H1 (cell line): ENCODE data around the gene NBPF1. TPM values are rescaled to one million over a fixed set of nuclear protein-coding genes. Genes with fewer than 3 reads are reported as not detected.

Experiments used
- BRCA1 ChIP-seq: IDR thresholded peaks from 2 replicates; pipeline ENCODE4 v1.6.1; 2012; ENCODE audit warnings: low read depth, low read length, improper control_type of control experiment
- CREB1 ChIP-seq: IDR thresholded peaks from 2 replicates; pipeline ENCODE4 v1.6.1; 2012; ENCODE audit warnings: inconsistent platforms
- HDAC2 ChIP-seq, 2 experiments: fragments of 300-600 bp in 1 of 2; sonication (generic) in 1 of 2; IDR thresholded peaks; 2 replicates each; pipeline ENCODE4 v1.6.1; 2011 to 2012; ENCODE audit warnings: low read depth in 2 of 2, low read length in 2 of 2, mild to moderate bottlenecking in 2 of 2, moderate library complexity in 2 of 2, borderline replicate concordance in 1 of 2, inconsistent platforms in 1 of 2
- JUN ChIP-seq: IDR thresholded peaks from 2 replicates; pipeline ENCODE4 v1.6.1; 2011; ENCODE audit warnings: low read depth, mild to moderate bottlenecking, improper control_type of control experiment, low read length
- polyA plus RNA-seq, 7 experiments: library from polyadenylated mRNA; depleted of rRNA in 3 of 7; stranded (reverse) in 5 of 7; unstranded in 2 of 7; fragments of >200 nt in 5 of 7; fragments of 200-250 nt in 2 of 7; gene quantifications; 1 replicate in 5 of 7; 2 replicates in 1 of 7; 4 replicates in 1 of 7; pipeline versions ENCODE4 v1.2.1 to v1.2.3, GENCODE V29; 2011 to 2013; ENCODE audit warnings: missing spikeins in 2 of 7, mixed read lengths in 2 of 7
- total RNA-seq: library from RNA; stranded (reverse); fragmentation: NEBNext Ultra II Directional; extraction: Animal tissue kit (Norgen Biotek cat#: 25700); gene quantifications from 2 replicates; pipeline ENCODE4 v1.2.1, GENCODE V29; 2021
- TF ChIP-seq, protein P1 (sequence below): IDR thresholded peaks from 2 replicates; pipeline ENCODE4 v1.6.1; 2012; ENCODE audit warnings: inconsistent platforms

NBPF1 gene
- total and polyA plus RNA-seq, 2 of the 8 experiments (the other 6 are each of a cell fraction or from before 2014, with no cell fraction given), result 9.6 to 19.3 TPM

DNA sequence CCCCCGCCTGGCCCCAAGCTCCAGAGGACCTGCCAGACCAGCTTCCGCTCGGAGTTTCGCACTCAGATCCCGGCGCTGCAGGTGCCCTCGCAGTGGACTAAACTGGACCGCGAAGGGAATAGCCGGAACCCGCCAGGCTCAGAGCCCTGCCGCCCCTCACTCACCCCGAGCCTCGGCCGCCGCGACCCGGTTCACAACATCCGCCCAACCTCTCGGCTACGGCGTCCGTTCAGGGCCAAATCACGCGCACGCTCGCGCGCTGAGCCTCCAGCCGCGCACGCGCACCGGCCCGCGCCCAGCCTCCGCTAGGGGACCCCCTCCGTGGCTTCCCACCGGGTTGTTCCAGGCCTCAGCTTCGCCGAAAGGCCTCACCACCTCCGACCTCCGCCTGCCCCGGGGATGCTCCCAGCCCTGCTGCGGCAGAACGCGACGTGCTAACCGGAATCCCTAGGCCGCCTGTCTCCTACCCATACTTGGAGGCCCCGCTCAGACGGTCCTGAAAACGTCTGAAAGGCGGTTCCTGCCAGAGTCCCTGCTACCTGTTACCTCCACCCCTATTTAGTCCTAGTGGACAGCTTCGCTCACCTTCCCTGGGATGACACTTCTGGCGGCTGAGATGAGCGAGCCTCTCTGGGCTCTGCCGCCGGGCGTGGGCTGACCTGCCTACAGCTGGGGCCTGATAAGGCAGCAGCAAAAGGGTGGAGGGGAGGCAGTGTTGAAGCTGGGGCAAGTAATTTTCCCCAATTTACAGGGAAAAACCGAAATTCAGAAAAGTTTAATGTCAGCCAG is 31.3 kb upstream of the NBPF1 start (continued):
- peak; percentile 70 for TF ChIP-seq BRCA1
- TF ChIP-seq, protein P1, sequence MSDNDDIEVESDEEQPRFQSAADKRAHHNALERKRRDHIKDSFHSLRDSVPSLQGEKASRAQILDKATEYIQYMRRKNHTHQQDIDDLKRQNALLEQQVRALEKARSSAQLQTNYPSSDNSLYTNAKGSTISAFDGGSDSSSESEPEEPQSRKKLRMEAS, result peak; percentile 97
- TF ChIP-seq HDAC2 (IDR thresholded peaks at IDR 0.05; ENCODE audit: borderline replicate concordance in 1 of 2, low read depth in 2 of 2, low read length in 2 of 2), result peak in 1 of 2 experiments; percentile 96; a peak in 3 of 4 replicates
- TF ChIP-seq JUN, result peak; percentile 72
- peak; percentile 84 for TF ChIP-seq CREB1
